Neural crest cell (in vitro differentiated cells): Measurements from ENCODE around the gene NUAK2. TPM values are rescaled to one million over a fixed set of nuclear protein-coding genes. Genes with fewer than 3 reads are reported as not detected.
"Not testable (repeated sequence)": the region's sequence is repeated elsewhere in the genome, so short reads cannot be mapped to it uniquely, and the experiment has no call there.

ENCODE experiments used
- DNase-seq: peaks from one replicate; pipeline ENCODE4 v3.0.0; 2021; ENCODE audit warnings: low read depth, mixed read lengths, low spot score
- H3K27ac Mint-ChIP-seq: one replicate; pipeline ENCODE4 v1.8.0; 2021; ENCODE audit warnings: mild to moderate bottlenecking, mixed read lengths; ENCODE audit not compliant: unreplicated experiment
- H3K27me3 Mint-ChIP-seq: 2 replicates; pipeline ENCODE4 v1.8.0; 2021; ENCODE audit warnings: low read depth, mild to moderate bottlenecking, mixed read lengths
- H3K36me3 Mint-ChIP-seq: 2 replicates; pipeline ENCODE4 v1.8.0; 2021; ENCODE audit warnings: low read depth, mild to moderate bottlenecking, mixed read lengths
- H3K4me1 Mint-ChIP-seq: 2 replicates; pipeline ENCODE4 v1.8.0; 2021; ENCODE audit warnings: mixed read lengths
- H3K4me3 Mint-ChIP-seq: one replicate; pipeline ENCODE4 v1.8.0; 2021; ENCODE audit warnings: mild to moderate bottlenecking, mixed read lengths
- H3K9me3 Mint-ChIP-seq: 2 replicates; pipeline ENCODE4 v1.8.0; 2021; ENCODE audit warnings: mixed read lengths
- CTCF ChIP-seq: fragments of 200-600 bp; sonication (generic); conservative IDR thresholded peaks from 2 replicates; pipeline ENCODE4 v1.5.0; 2021; ENCODE audit warnings: antibody characterized with exemption, mild to moderate bottlenecking
- total RNA-seq: library from RNA; stranded (reverse); gene quantifications from 2 replicates; pipeline ENCODE4 v1.2.1, GENCODE V29; 2021

The NUAK2 gene
- total RNA-seq, 1 donor from 2014 or later = 15.4 TPM

GRCh38 chr1:205283270-205284147, 38.0 kb downstream of the NUAK2 start:
- Mint-ChIP-seq H3K36me3 (no peaks in the 10 kb centered on the region), H3K4me3 (peak overlapping the region; percentile 54), H3K4me1 (peaks cover 63% of the 10 kb centered on the region), H3K9me3 (no peaks in the 10 kb centered on the region), H3K27ac (peak overlapping the region; percentile 45), H3K27me3 (no peaks in the 10 kb centered on the region)
- TF ChIP-seq CTCF = no peak
- DNase-seq = no peak

- H3K27me3 Mint-ChIP-seq, H3K4me3 Mint-ChIP-seq, DNase-seq, H3K36me3 Mint-ChIP-seq, H3K9me3 Mint-ChIP-seq, H3K27ac Mint-ChIP-seq: not testable (repeated sequence)
- H3K4me1 Mint-ChIP-seq = peaks cover 37% of the 10 kb centered on the region
Observed at GRCh38 chr1:205280666-205281395, 40.7 kb downstream of the NUAK2 start.

- TF ChIP-seq CTCF = no peak
- Mint-ChIP-seq H3K4me3 (no peak overlapping the region), H3K9me3 (no peaks in the 10 kb centered on the region), H3K36me3 (no peaks in the 10 kb centered on the region), H3K27me3 (no peaks in the 10 kb centered on the region), H3K4me1 (peaks cover 28% of the 10 kb centered on the region), H3K27ac (peak overlapping the region; percentile 67)
- no peak for DNase-seq
Observed at GRCh38 chr1:205279986-205280385, 41.6 kb downstream of the NUAK2 start.

GRCh38 chr1:205276689-205277065, 44.9 kb downstream of the NUAK2 start:
- H3K4me1 Mint-ChIP-seq = peaks cover 18% of the 10 kb centered on the region
- H3K9me3 Mint-ChIP-seq = no peaks in the 10 kb centered on the region
- no peaks in the 10 kb centered on the region for H3K36me3 Mint-ChIP-seq
- no peaks in the 10 kb centered on the region for H3K27me3 Mint-ChIP-seq
- peak overlapping the region; percentile 12 for H3K27ac Mint-ChIP-seq
- H3K4me3 Mint-ChIP-seq = no peak overlapping the region
- no peak for DNase-seq
- TF ChIP-seq CTCF = no peak

- Mint-ChIP-seq H3K9me3 (no peaks in the 10 kb centered on the region), H3K4me3 (no peak overlapping the region), H3K4me1 (peaks cover 20% of the 10 kb centered on the region), H3K36me3 (no peaks in the 10 kb centered on the region), H3K27ac (peak overlapping the region; percentile 12), H3K27me3 (no peaks in the 10 kb centered on the region)
- no peak for TF ChIP-seq CTCF
- no peak for DNase-seq
Observed at GRCh38 chr1:205275916-205276688, 45.4 kb downstream of the NUAK2 start.
